Superior temporal gyrus (tissue), 1 donor: ENCODE data around the gene HSD17B1.
"Not testable (repeated sequence)": the region's sequence is repeated elsewhere in the genome, so short reads cannot be mapped to it uniquely, and the experiment has no call there.

Experiments used
- DNase-seq: peaks from one replicate; pipeline ENCODE4 v3.0.0-alpha.2; 2016; ENCODE audit errors: extremely low spot score

Gene HSD17B1

GRCh38 chr17:42552736-42553135, at the start of gene HSD17B1:
HSD17B1 (plus strand) TSS chr17:42552923; CDS start chr17:42552934, 11 bp downstream.
- DNase-seq = not testable (repeated sequence)

GRCh38 chr17:42502926-42503325, 49.8 kb upstream of the HSD17B1 start:
- DNase-seq = no peak

- DNase-seq = no peak
Measured at GRCh38 chr17:42507671-42508070, 45.1 kb upstream of the HSD17B1 start.

GRCh38 chr17:42508426-42509165, 44.1 kb upstream of the HSD17B1 start:
- no peak for DNase-seq

GRCh38 chr17:42509409-42509808, 43.3 kb upstream of the HSD17B1 start:
- no peak for DNase-seq

- no peak for DNase-seq
Measured at GRCh38 chr17:42509841-42510240, 42.9 kb upstream of the HSD17B1 start.

- no peak for DNase-seq
Measured at GRCh38 chr17:42512246-42512645, 40.5 kb upstream of the HSD17B1 start.

- DNase-seq = no peak
Measured at GRCh38 chr17:42512733-42513251, 39.9 kb upstream of the HSD17B1 start.

GRCh38 chr17:42513686-42514085, 39.0 kb upstream of the HSD17B1 start:
- no peak for DNase-seq

- no peak for DNase-seq
Measured at GRCh38 chr17:42514279-42514678, 38.4 kb upstream of the HSD17B1 start.

GRCh38 chr17:42514867-42515266, 37.9 kb upstream of the HSD17B1 start:
- no peak for DNase-seq

GRCh38 chr17:42517516-42517915, 35.2 kb upstream of the HSD17B1 start:
- peak; percentile 85 for DNase-seq

GRCh38 chr17:42518046-42518754, 34.5 kb upstream of the HSD17B1 start:
- peak; percentile 40 for DNase-seq

GRCh38 chr17:42518755-42519545, 33.8 kb upstream of the HSD17B1 start:
- DNase-seq = no peak

GRCh38 chr17:42519546-42520491, 32.9 kb upstream of the HSD17B1 start:
- DNase-seq = peak; percentile 72

- DNase-seq = no peak
Measured at GRCh38 chr17:42520540-42520951, 32.2 kb upstream of the HSD17B1 start.

GRCh38 chr17:42521036-42521435, 31.7 kb upstream of the HSD17B1 start:
- DNase-seq = no peak

- no peak for DNase-seq
Measured at GRCh38 chr17:42521666-42522262, 31.0 kb upstream of the HSD17B1 start.

- no peak for DNase-seq
Measured at GRCh38 chr17:42522263-42522790, 30.4 kb upstream of the HSD17B1 start.

- no peak for DNase-seq
Measured at GRCh38 chr17:42522798-42523278, 29.9 kb upstream of the HSD17B1 start.
